NCI-H1417 treated with DMSO at 0.1 percent for 48 hours (cell line): ENCODE results near the gene TAF1B.
"Not testable (repeated sequence)": the region's sequence is repeated elsewhere in the genome, so short reads cannot be mapped to it uniquely, and the experiment has no call there.

Experiments used
- DNase-seq: peaks from one replicate; lab custom pipeline; 2025; lab: John Stamatoyannopoulos, UW

Gene TAF1B

DNA sequence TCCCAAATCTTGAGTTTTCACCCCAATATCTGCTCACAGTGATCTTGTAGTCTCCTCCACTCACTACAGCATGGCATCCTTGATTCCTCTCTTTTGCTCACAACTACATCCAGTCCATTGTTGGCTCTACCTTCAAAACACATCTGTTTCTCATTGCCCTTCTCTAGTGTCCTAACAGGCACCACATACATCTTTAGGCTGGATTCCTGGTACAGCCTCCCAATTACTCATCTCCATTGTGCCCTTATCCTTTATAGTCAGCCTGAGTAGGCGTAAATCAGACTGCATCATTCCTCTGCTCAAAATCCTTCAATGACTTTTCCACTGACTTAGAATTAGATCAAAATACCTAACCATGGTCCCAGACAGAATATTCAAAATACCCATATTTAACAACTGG is 10.7 kb upstream of the TAF1B start:
- DNase-seq, result no peak

GRCh38 chr2:9835068-9835467 is 8.2 kb upstream of the TAF1B start:
- DNase-seq, result not testable (repeated sequence)

- no peak for DNase-seq
Measured at GRCh38 chr2:9836074-9836473, 7.2 kb upstream of the TAF1B start.

GRCh38 chr2:9836517-9836916 is 6.8 kb upstream of the TAF1B start:
- no peak for DNase-seq

DNA sequence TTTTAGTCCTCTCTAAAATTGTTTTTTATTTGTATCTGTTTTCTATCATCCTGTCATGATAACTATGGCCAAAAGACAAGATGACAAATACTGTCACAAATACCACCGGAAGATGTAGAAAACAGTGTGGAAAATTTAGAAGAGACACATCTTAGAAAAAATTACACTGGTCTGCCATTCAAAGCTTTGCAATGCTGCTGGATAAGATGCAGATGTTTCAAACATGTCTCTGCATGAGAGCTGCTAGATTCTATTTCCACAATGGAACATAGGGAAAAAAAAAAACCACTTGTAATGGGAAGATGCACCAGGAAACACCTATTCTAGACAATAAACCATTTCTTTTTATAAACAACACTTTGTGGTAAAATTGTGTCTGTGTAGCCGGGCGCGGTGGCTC is 5.8 kb upstream of the TAF1B start:
- DNase-seq, result no peak

GRCh38 chr2:9838391-9838790 is 4.9 kb upstream of the TAF1B start:
- DNase-seq, result no peak

- no peak for DNase-seq
Measured at GRCh38 chr2:9842487-9843228, 616 bp upstream of the TAF1B start.

DNA sequence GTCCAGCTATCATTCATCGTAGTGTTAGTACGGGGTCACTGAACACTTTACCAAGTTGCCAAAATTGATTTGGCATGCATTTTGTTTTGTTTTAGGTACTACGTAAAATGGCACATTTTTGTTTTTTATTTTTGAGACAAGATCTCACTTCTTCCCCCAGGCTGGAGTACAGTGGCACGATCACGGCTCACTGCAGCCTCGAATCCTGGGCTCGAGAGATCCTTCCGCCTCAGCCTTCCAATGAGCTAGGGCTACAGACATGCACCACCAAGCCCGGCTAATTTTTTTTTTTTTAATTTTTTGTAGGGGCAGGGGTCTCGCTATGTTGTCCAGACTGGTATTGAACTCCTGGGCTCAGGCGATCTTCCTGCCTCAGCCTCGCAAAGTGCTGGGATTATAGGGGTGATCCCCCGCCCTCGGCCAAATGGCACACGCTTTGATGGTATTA is 786 bp downstream of the TAF1B start:
- DNase-seq, result no peak

DNA sequence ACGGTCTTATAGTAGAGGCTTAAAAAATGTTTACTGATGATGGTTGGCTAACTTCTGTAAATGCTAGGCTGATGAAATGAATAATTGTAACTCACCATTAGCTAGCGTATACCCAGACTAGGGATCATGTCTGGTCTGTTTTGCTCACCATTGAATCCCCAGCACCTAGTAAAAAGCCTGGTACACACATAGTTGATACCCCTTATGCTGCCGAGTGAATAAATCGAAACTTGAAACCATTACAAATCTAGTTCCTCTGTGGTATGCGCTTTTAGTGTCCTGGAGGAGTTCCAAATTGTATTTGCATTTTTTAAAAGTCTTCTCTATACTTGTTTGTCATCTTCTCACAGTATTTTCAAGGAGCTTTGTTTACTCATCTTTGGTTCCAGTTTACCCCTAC is 1.3 kb downstream of the TAF1B start:
- no peak for DNase-seq

DNA sequence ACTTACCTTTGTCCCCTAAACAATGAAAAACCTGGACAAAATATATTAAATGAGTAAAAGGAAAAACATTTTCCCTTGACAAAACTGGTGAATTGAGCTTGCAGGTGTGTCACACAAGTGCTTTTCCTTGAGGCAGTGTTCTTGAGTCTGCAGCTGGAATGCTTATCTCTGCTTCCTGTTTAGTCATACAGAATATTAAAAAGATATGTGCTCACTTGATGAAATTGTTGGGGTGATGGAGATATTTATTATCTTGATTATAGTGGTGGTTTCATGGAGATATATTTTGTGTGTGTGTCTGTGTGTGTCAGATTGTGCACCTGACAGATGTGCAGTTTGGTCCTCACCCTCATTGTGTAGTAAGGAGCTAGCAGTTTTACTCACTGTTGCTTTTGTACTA is 3.3 kb downstream of the TAF1B start:
- no peak for DNase-seq

GRCh38 chr2:9847140-9847539 is 3.9 kb downstream of the TAF1B start:
- no peak for DNase-seq

- no peak for DNase-seq
Measured at GRCh38 chr2:9852881-9853280, 9.6 kb downstream of the TAF1B start.

- no peak for DNase-seq
Measured at GRCh38 chr2:9857814-9858729, 14.8 kb downstream of the TAF1B start.

DNA sequence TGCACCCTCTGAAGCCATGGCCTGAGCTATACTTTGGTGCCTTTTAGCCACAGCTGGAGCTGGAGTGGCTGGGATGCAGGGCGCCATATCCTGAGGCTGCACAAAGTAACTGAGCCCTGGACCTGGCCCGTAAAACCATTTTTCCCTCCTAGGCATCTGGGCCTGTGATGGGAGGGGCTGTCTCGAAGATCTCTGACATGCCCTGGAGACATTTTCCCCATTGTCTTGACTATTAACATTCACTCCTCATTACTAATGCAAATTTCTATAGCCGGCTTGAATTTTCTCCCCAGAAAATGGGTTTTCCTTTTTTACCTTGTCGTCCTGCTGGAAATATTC is 15.4 kb downstream of the TAF1B start:
- no peak for DNase-seq

GRCh38 chr2:9860922-9861580 is 17.8 kb downstream of the TAF1B start:
- DNase-seq, result not testable (repeated sequence)

- no peak for DNase-seq
Measured at GRCh38 chr2:9867881-9868280, 24.6 kb downstream of the TAF1B start.

DNA sequence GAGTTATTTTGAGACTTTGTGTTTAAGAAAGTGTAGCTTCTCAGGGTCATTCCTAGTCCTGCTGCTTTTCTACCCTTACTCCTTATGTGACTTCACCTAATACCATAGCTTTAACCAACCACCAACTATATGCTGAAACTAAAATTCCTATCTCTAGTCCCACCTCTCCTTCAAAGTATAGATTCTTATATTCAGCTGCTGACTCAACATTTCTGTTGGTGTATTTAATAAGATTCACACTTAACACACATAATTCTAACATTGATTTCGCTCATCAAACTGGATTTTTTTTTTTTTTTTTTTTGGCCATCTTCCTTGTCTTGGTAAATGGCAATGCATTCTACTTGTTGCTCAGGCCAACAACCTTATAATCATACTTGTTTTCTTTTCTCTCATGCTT is 30.1 kb downstream of the TAF1B start:
- DNase-seq, result no peak

DNA sequence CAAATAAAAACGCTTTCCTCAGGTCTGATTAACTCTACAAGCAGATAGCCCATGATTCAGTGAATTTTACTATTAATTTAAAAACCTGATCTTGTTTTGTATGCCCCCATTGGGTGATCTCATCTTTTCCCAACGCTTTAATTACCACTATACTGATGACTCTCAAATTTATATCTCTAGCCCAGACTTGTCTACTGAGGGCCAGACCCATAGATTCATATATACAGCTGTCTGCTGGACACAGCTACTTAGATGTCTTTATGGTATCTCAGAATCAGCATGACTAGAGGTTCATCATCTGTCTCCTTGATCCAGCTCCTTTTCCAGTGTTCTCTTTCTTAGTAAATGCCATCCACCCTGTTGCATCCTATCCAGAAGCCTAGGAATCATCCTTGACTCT is 33.8 kb downstream of the TAF1B start:
- DNase-seq, result no peak

- DNase-seq, result no peak
Measured at GRCh38 chr2:9877726-9878125, 34.5 kb downstream of the TAF1B start.

- no peak for DNase-seq
Measured at GRCh38 chr2:9879455-9880194, 36.4 kb downstream of the TAF1B start.

- DNase-seq, result no peak
Measured at GRCh38 chr2:9883897-9884296, 40.6 kb downstream of the TAF1B start.

GRCh38 chr2:9884436-9884835 is 41.2 kb downstream of the TAF1B start:
- DNase-seq, result no peak
